GM12873 (cell line): ENCODE results near the gene CAPRIN2.

Source experiments
- TF ChIP-seq, protein P1 (sequence below): IDR thresholded peaks from 2 replicates; pipeline ENCODE4 v1.5.1; 2012; ENCODE audit warnings: low read depth, mild to moderate bottlenecking, moderate library complexity, low read length, control low read depth; ENCODE audit not compliant: insufficient read depth; ENCODE audit errors: missing control alignments

CAPRIN2 gene

DNA sequence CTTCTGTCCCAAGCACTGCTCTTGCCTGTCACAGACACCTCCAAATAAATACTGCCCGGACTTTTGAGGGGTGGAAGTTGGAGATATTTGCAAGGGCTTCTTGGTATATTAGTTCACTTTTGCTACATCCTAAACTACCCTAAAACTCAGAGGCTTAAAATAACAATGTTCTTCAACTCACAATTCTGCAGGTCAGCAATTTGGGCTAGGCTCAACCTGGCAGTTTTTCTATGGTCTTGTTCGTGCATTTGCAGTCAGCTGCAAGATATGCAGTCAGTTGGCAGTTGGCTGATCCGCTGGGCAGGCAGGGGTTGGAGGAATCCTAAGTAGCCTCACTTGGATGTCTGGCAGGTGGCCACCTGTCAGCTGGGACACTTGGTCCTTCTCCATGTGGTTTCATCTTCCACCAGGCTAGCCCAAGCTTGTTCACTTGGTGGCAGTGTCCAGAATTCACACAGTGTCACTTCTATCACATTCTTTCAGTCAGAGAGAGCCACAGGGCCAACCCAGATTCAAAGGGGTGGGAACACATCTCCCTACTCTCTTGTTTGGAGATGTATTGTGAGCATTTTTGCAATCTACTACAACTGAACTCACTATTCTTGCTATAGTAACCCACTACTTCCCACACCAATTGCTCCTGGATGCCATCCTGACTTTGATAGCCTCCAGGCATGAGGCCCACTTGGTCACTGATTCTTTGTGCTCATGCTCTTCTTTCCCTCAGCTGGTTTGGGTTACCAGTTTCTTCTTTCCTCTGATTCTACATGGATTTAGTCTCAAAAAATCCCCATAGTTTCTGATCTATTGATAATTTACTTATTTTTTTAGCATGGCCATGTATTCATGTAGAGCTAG, 27.8 kb upstream of the CAPRIN2 start:
- TF ChIP-seq, protein P1, sequence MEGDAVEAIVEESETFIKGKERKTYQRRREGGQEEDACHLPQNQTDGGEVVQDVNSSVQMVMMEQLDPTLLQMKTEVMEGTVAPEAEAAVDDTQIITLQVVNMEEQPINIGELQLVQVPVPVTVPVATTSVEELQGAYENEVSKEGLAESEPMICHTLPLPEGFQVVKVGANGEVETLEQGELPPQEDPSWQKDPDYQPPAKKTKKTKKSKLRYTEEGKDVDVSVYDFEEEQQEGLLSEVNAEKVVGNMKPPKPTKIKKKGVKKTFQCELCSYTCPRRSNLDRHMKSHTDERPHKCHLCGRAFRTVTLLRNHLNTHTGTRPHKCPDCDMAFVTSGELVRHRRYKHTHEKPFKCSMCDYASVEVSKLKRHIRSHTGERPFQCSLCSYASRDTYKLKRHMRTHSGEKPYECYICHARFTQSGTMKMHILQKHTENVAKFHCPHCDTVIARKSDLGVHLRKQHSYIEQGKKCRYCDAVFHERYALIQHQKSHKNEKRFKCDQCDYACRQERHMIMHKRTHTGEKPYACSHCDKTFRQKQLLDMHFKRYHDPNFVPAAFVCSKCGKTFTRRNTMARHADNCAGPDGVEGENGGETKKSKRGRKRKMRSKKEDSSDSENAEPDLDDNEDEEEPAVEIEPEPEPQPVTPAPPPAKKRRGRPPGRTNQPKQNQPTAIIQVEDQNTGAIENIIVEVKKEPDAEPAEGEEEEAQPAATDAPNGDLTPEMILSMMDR = no peak

DNA sequence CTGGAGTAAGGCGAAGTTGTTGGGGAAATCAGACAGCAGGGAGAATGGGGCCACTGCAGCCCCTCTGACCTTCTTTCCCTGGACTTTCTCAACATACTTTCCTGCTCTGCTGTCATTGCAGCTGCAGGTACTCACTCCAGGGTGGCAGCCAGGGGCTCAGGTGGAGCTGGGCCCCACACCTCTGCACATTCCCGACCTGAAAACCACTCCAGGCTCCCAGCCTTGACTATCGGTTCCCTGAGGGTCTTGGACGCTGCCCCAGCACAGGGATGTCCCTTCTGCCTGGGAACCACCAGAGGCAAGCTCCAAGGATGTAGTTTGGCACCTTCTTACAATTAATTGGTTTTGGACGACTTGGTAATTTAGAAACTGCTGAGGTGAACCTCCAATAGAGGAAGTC, 24.8 kb upstream of the CAPRIN2 start:
- TF ChIP-seq, protein P1 = no peak

DNA sequence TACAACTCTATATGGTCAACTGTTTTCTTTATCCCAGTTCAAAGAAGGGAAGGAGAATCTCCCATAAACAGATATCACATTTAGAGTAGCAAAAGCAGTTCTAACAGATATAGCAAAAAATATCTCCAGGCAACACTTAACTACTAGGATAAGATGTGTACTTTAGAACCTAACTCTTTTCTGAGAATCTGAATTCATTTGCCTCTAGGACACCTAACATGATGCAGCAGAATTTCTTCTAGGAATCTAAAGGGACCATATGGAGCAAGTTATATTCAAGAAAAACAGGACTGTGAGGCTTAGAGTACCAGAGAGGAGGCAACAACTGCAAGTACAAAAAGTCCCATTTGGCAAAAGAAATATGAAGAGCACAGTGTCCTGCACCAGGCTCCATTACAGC, 24.4 kb upstream of the CAPRIN2 start:
- TF ChIP-seq, protein P1 = no peak

DNA sequence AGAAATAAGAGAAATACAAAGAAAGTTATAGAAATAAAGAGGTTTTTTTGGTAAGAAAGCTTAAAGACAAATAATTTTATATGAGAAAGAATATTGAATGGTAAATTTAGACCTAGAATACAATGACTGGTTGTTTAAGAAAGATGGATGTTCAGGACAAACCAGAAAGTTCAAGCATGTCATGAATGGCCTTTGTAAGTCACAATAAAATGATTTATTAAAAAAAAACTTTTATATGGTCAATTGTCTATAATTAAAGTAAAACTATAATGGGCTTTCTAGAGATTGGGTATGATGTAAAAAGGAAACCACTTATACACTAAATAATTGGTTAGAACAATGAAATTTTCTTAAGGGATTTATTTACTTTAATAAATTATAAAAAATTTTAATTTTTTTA, 19.8 kb upstream of the CAPRIN2 start:
- TF ChIP-seq, protein P1 = no peak

DNA sequence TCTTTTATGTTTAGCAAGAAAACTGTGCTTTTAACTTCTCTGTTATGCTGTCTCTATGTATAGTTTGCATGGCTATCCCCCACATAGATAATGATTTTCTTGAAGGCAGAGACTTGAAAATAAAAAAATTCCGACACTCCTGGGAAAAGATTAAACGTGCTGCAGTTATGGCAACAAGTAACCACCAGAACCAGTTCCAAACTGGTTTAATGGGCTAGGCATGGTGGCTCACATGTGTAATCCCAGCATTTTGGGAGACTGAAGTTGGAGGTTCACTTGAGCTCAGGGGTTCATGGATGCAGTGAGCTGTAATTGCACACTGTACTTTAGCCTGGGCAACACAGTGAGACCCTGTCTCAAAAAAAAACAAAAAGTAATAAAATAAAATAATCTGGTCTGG, 15.1 kb upstream of the CAPRIN2 start:
- TF ChIP-seq, protein P1 = no peak

DNA sequence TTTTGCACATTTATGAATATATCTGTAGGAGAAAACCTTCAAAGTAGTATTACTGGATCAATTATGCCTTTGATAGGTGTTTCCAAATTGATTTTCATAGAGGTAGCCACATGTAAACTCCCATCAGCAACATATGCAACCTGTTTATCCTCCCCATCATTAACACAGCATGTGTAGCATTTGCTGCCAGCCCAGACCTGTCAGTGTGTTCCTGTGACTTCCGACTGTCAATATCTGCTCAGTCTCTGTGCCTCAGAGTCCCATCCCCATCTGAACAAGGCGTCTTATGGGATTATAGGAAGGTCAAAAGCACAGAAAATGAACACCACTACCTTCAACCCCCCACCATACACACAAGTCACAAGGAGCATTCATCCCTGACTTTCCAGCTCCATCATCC, 9.5 kb upstream of the CAPRIN2 start:
- TF ChIP-seq, protein P1 = no peak

DNA sequence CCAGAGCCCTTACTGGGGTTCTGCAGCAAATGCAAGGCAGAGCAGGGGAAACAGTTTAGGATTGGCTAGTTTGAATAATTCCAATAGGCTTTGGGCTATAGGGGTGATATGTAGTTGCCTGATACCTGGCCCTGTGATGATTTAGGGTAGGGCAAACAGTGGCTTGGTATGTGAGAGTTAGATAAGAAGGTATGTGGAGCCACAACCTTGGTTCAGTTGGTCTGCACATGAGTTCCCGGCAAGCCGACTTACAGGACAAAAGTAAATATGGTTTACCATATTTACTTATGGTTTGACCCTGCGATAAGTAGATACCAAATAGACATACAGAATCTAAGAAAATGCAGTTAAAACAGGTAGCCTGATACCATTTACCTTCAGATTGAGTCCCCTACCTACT, 8.3 kb upstream of the CAPRIN2 start:
- TF ChIP-seq, protein P1 = no peak
